ENCODE data around the gene GRHL1. TPM values are rescaled to one million over a fixed set of nuclear protein-coding genes. Genes with fewer than 3 reads are reported as not detected.

GRHL1 gene
- polyA plus RNA-seq, 1 of the 3 experiments (the other 2 are of a cell fraction): 1.0 TPM

- POLR2A ChIA-PET: no interaction called here
- Histone ChIP-seq H3K36me3 (replicated peaks in 1 of 2; ENCODE audit: control insufficient read depth in 1 of 2, insufficient read depth in 2 of 2, low read length in 1 of 2) (peaks cover 0 to 14% of the 10 kb centered on the region in 2 experiments), H3K4me1 (ENCODE audit: control insufficient read depth in 1 of 2, insufficient read depth in 2 of 2, low read depth in 1 of 2, low read length in 1 of 2) (peaks cover 13 to 30% of the 10 kb centered on the region in 2 experiments; a peak in 3 of 4 replicates), H3F3A (replicated peaks; ENCODE audit: insufficient read depth) (no peaks in the 10 kb centered on the region), H4K20me1 (ENCODE audit: insufficient read depth) (no peaks in the 10 kb centered on the region), H3K9ac (no peak overlapping the region), H3K27me3 (ENCODE audit: insufficient read depth) (no peaks in the 10 kb centered on the region), H3K9me2 (no peaks in the 10 kb centered on the region), H3K4me3 (ENCODE audit: low read depth in 2 of 2, low read length in 1 of 2) (no peak overlapping the region), H2AFZ (ENCODE audit: low read depth) (no peak overlapping the region), H3K9me3 (no peaks in the 10 kb centered on the region), H3K79me2 (ENCODE audit: insufficient read depth) (no peaks in the 10 kb centered on the region), H3K27ac (ENCODE audit: low read depth in 2 of 2, low read length in 1 of 2) (no peak overlapping the region; a peak in 1 of 4 replicates), H3K4me2 (no peak overlapping the region)
- CTCF ChIA-PET: interaction anchor here (1.1 to 8.8 kb wide), 3 partner anchors 12 to 181 kb away, joined by 3 to 112 read pairs (median 18); no protein-coding TSS in a partner anchor
- TF ChIP-seq EZH2phosphoT487 (IDR thresholded peaks at IDR 0.05; ENCODE audit: borderline replicate concordance, low read depth): no peak
- TF ChIP-seq TEAD4 (IDR thresholded peaks at IDR 0.05; ENCODE audit: borderline replicate concordance, insufficient read depth): no peak
- no peak for TF ChIP-seq CHD2 (IDR thresholded peaks at IDR 0.05; ENCODE audit: low read length, partially characterized antibody)
- 90% methylated on average over 11 of the region's 11 CpGs for whole genome bisulfite sequencing (ENCODE audit: low lambda C conversion rate)
- no peak for DNase-seq
Observed at GRCh38 chr2:9994462-9994861, 43.0 kb downstream of the GRHL1 start.

GRCh38 chr2:9995059-9995458 lies 43.6 kb downstream of the GRHL1 start:
- no peak overlapping the region for H3K9ac ChIP-seq
- DNase-seq: no peak
- peaks cover 13 to 30% of the 10 kb centered on the region in 2 experiments; a peak in 3 of 4 replicates for H3K4me1 ChIP-seq (ENCODE audit: control insufficient read depth in 1 of 2, insufficient read depth in 2 of 2, low read depth in 1 of 2, low read length in 1 of 2)
- H3F3A ChIP-seq (replicated peaks; ENCODE audit: insufficient read depth): no peaks in the 10 kb centered on the region
- ChIA-PET POLR2A (no interaction called here), CTCF (interaction anchor here (0.9 to 8.8 kb wide), 7 partner anchors 9 to 182 kb away, joined by 3 to 112 read pairs (median 5); no protein-coding TSS in a partner anchor)
- H3K4me2 ChIP-seq: no peak overlapping the region
- no peak overlapping the region for H2AFZ ChIP-seq (ENCODE audit: low read depth)
- no peak overlapping the region for H3K4me3 ChIP-seq (ENCODE audit: low read depth in 2 of 2, low read length in 1 of 2)
- H3K79me2 ChIP-seq (ENCODE audit: insufficient read depth): no peaks in the 10 kb centered on the region
- no peak for TF ChIP-seq EZH2phosphoT487 (IDR thresholded peaks at IDR 0.05; ENCODE audit: borderline replicate concordance, low read depth)
- no peaks in the 10 kb centered on the region for H3K27me3 ChIP-seq (ENCODE audit: insufficient read depth)
- H4K20me1 ChIP-seq (ENCODE audit: insufficient read depth): no peaks in the 10 kb centered on the region
- H3K9me2 ChIP-seq: no peaks in the 10 kb centered on the region
- H3K36me3 ChIP-seq (replicated peaks in 1 of 2; ENCODE audit: control insufficient read depth in 1 of 2, insufficient read depth in 2 of 2, low read length in 1 of 2): peaks cover 0 to 14% of the 10 kb centered on the region in 2 experiments
- WGBS (ENCODE audit: low lambda C conversion rate): 97% methylated on average over 5 of the region's 5 CpGs
- no peaks in the 10 kb centered on the region for H3K9me3 ChIP-seq
- no peak overlapping the region for H3K27ac ChIP-seq (ENCODE audit: low read depth in 2 of 2, low read length in 1 of 2)

GRCh38 chr2:9996321-9996720 lies 44.8 kb downstream of the GRHL1 start:
- no peak overlapping the region for H3K9ac ChIP-seq
- no peaks in the 10 kb centered on the region for H3F3A ChIP-seq (replicated peaks; ENCODE audit: insufficient read depth)
- H3K4me3 ChIP-seq (ENCODE audit: low read depth in 2 of 2, low read length in 1 of 2): no peak overlapping the region
- no peak overlapping the region for H3K4me2 ChIP-seq
- DNase-seq: no peak
- ChIA-PET POLR2A (no interaction called here), CTCF (interaction anchor here (0.6 to 8.8 kb wide), 14 partner anchors 8 to 439 kb away, joined by 3 to 112 read pairs (median 4); no protein-coding TSS in a partner anchor)
- no peaks in the 10 kb centered on the region for H3K9me2 ChIP-seq
- 91% methylated on average over 7 of the region's 7 CpGs for WGBS (ENCODE audit: low lambda C conversion rate)
- peaks cover 11 to 34% of the 10 kb centered on the region in 2 experiments; a peak in 3 of 4 replicates for H3K4me1 ChIP-seq (ENCODE audit: control insufficient read depth in 1 of 2, insufficient read depth in 2 of 2, low read depth in 1 of 2, low read length in 1 of 2)
- H2AFZ ChIP-seq (ENCODE audit: low read depth): no peak overlapping the region
- no peaks in the 10 kb centered on the region for H3K79me2 ChIP-seq (ENCODE audit: insufficient read depth)
- H3K27ac ChIP-seq (ENCODE audit: low read depth in 2 of 2, low read length in 1 of 2): peak overlapping the region in 1 of 2 experiments; percentile 72; a peak in 2 of 4 replicates
- H4K20me1 ChIP-seq (ENCODE audit: insufficient read depth): no peaks in the 10 kb centered on the region
- peaks cover 0 to 14% of the 10 kb centered on the region in 2 experiments for H3K36me3 ChIP-seq (replicated peaks in 1 of 2; ENCODE audit: control insufficient read depth in 1 of 2, insufficient read depth in 2 of 2, low read length in 1 of 2)
- H3K27me3 ChIP-seq (ENCODE audit: insufficient read depth): no peaks in the 10 kb centered on the region
- H3K9me3 ChIP-seq: no peaks in the 10 kb centered on the region
- TF ChIP-seq NFIC (IDR thresholded peaks at IDR 0.05; ENCODE audit: borderline replicate concordance) (no peak), NRF1 (IDR thresholded peaks at IDR 0.05; ENCODE audit: low read depth, low read length) (no peak), TAF1 (IDR thresholded peaks at IDR 0.05; ENCODE audit: borderline replicate concordance, low read depth, low read length) (no peak), GABPA (IDR thresholded peaks at IDR 0.05; ENCODE audit: low read depth) (no peak), RAD21 (IDR thresholded peaks at IDR 0.05; ENCODE audit: low read length) (no peak), REST (IDR thresholded peaks at IDR 0.05; ENCODE audit: low read depth, low read length) (no peak)

Measured in SK-N-SH (cell line).